Activated T-cell treated with anti-CD3 and anti-CD28 coated beads, Interleukin-2, amount 50 U/mL, for 72 hours (primary cell): Measurements from ENCODE around the gene FAM13A. TPM values are rescaled to one million over a fixed set of nuclear protein-coding genes. Genes with fewer than 3 reads are reported as not detected.
A peak's percentile ranks its signal among the peaks of the same experiment; 100 is the strongest.

Source experiments
- ATAC-seq, 2 donors: fragments of 150-1000 bp; cut with Tn5 transposase; replicated peaks in 1 of 2; 2 replicates each; pipeline ENCODE4 v1.10.0; 2021; ENCODE audit warnings: moderate library complexity in 2 of 2, mild to moderate bottlenecking in 1 of 2
- DNase-seq, 2 donors: peaks; one replicate each; pipeline ENCODE4 v3.0.0; 2021 to 2022; ENCODE audit warnings: mixed read lengths in 1 of 2
- H3K27ac Mint-ChIP-seq: one replicate; pipeline ENCODE4 v1.8.0; 2022; ENCODE audit warnings: mild to moderate bottlenecking, moderate library complexity, mixed read lengths
- H3K27me3 Mint-ChIP-seq: one replicate; pipeline ENCODE4 v1.8.0; 2022; ENCODE audit warnings: low read depth, mixed read lengths
- H3K36me3 Mint-ChIP-seq, 2 donors: one replicate each; pipeline ENCODE4 v1.8.0; 2022; ENCODE audit warnings: mixed read lengths in 2 of 2, mild to moderate bottlenecking in 1 of 2; ENCODE audit not compliant: insufficient read depth in 2 of 2
- H3K4me1 Mint-ChIP-seq: one replicate; pipeline ENCODE4 v1.8.0; 2022; ENCODE audit warnings: low read depth, mixed read lengths
- H3K4me3 Mint-ChIP-seq, 2 donors: one replicate each; pipeline ENCODE4 v1.8.0; 2022; ENCODE audit warnings: mild to moderate bottlenecking in 2 of 2, mixed read lengths in 2 of 2, moderate library complexity in 2 of 2
- H3K9me3 Mint-ChIP-seq, 2 donors: one replicate each; pipeline ENCODE4 v1.8.0; 2022; ENCODE audit warnings: mixed read lengths in 2 of 2
- total RNA-seq, 2 donors: library from RNA; stranded (reverse); gene quantifications; one replicate each; pipeline ENCODE4 v1.2.3, GENCODE V29; 2022

The FAM13A gene
- total RNA-seq, 2 donors from 2014 or later = 4.4 to 5.9 TPM

DNA sequence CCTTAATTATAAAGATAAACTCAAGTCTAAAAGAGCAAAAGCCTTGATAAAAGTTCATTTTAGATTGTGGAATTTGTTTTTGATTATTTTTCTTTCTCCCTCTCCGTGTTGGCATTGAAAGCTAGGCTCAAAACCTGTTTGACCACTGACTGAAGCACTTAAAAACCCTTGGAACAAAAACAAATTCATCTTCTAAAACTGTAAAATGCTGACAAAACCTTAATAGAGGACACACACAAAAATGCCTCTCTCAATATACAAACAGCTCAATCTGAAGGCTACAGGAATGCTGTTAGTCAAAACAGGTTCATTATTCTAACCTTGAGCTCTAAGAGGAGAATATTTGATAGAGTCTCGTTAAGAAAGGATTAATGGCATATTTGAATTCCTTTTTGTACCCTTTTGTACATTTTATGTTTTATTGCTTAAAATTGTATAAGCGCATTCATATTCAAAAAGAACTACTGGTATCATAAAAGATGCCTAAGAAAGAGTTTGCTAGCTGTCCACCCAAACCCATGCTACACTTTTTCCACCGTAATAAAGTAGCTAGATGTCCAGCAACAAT is 285.0 kb downstream of the FAM13A start:
- Mint-ChIP-seq H3K27ac (no peak overlapping the region), H3K9me3 (peaks cover 0 to 3% of the 10 kb centered on the region in 2 donors), H3K4me1 (no peaks in the 10 kb centered on the region), H3K27me3 (no peaks in the 10 kb centered on the region), H3K36me3 (no peaks in the 10 kb centered on the region), H3K4me3 (no peak overlapping the region)
- DNase-seq (no peak), ATAC-seq (no peak)

DNA sequence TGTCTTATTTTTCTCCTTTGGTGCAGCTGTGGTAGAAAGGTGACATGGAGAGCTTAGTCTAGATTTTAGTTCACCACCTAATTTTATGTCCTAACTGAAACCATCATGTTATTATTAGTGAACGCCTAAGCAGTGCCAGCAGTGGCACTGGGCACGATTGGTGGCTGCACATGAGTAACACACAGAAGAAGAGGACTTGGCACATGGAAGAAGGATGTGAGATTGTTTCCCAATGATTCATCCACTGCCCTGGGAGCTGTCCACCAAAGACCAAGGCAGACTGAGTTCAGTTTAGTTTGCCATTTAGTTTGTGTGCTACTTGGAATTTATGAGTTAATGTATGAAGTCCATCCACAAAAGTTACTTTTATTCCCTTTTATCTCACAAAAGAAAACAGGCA is 291.3 kb downstream of the FAM13A start:
- DNase-seq (no peak), ATAC-seq (no peak)
- no peaks in the 10 kb centered on the region for H3K9me3 Mint-ChIP-seq
- no peak overlapping the region for H3K4me3 Mint-ChIP-seq
- no peaks in the 10 kb centered on the region for H3K36me3 Mint-ChIP-seq
- no peaks in the 10 kb centered on the region for H3K4me1 Mint-ChIP-seq
- no peaks in the 10 kb centered on the region for H3K27me3 Mint-ChIP-seq
- no peak overlapping the region for H3K27ac Mint-ChIP-seq

DNA sequence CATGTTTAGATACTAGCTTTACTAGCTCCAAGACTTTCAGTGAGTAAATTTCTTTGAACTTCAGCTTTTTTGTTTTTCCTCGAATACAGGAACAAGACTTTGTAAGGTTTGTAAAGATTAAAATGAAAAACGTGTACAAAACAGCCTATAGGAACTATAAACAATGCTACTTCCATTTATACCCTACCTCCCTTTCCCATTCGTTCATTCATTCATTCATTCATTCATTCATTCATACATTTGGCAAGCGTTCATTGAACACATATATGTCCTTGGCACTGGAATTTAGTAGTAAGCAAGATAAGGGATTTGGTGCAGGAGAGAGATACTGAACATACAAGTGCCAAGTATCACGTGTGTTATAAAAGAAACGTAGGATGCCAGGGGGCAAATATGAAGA is 293.9 kb downstream of the FAM13A start:
- Mint-ChIP-seq H3K27me3 (no peaks in the 10 kb centered on the region), H3K4me1 (no peaks in the 10 kb centered on the region), H3K27ac (no peak overlapping the region), H3K4me3 (no peak overlapping the region), H3K36me3 (no peaks in the 10 kb centered on the region), H3K9me3 (no peaks in the 10 kb centered on the region)
- DNase-seq (no peak), ATAC-seq (no peak)

DNA sequence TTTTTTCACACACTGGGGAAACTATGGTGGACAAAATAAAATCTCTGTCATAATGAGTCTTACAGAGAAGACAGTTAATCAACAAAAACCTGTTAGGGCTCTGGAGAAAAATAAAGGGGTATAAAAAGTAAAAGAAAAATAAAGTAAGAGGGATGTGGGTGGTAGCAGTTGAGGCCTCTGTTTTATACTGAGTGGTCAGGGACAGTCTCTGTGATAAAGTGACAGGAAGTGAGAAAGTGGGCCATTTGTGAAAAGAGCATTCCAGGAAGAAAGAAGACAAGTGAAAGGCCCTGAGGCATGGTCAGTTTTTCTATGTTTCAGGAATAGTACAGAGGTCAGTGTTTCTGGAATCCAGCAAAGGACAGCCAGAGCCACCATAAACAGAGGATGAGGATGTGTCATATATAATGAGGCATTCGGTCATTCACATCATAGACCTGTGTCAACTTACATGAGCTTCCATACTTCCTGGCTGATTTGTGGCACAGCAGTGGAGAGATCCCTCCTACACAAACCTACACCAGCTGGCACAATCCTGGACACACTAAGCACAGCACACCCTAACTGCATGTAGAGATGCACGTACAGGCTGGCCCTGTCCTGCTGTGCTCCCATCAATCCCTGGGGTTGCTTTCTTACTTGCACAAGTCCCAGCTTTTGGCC is 295.0 kb downstream of the FAM13A start:
- DNase-seq = no peak
- peak overlapping the region; percentile 18 for H3K27ac Mint-ChIP-seq
- no peaks in the 10 kb centered on the region for H3K9me3 Mint-ChIP-seq
- H3K36me3 Mint-ChIP-seq = no peaks in the 10 kb centered on the region
- no peak overlapping the region for H3K4me3 Mint-ChIP-seq
- ATAC-seq = no peak
- no peaks in the 10 kb centered on the region for H3K27me3 Mint-ChIP-seq
- H3K4me1 Mint-ChIP-seq = no peaks in the 10 kb centered on the region

DNA sequence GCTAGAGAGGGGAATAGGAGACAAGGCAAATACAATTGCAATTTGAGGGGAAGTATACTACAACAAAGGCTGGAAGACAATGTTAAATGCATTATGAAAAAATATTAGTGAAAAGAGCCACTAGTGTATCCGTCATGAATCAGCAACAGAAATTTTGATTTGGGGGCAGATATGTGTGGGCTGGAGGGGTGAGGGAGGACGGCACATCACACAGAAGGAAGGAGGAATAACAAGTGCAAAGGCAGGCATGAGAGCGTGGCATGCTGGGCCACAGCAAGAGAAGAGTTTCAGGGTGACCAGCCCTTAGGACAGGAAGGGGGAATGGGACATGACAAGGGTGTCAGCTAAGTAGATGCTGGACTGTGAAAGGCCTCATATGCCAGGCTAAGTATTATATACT is 295.6 kb downstream of the FAM13A start:
- no peaks in the 10 kb centered on the region for H3K36me3 Mint-ChIP-seq
- no peaks in the 10 kb centered on the region for H3K4me1 Mint-ChIP-seq
- ATAC-seq (no peak), DNase-seq (no peak)
- no peak overlapping the region for H3K4me3 Mint-ChIP-seq
- no peaks in the 10 kb centered on the region for H3K27me3 Mint-ChIP-seq
- H3K9me3 Mint-ChIP-seq = no peaks in the 10 kb centered on the region
- H3K27ac Mint-ChIP-seq = no peak overlapping the region

DNA sequence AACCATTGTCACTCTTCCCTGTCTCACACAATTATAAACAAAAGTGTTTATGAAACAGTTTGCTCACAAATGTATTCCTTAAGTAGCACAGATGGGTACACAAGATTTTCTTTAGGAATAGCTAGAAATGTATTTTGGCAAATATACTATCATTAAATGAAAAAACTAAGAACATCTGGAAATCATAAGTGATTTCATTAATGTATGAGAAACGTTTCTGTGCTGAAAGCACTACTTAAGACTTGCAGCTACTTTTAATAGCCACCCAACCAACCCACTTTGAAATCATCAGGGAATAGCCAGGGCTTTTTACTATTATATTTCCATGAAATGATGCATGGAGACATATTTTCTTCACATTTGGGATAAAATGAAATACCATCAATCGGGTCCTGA is 297.1 kb downstream of the FAM13A start:
- no peak for ATAC-seq
- Mint-ChIP-seq H3K4me1 (no peaks in the 10 kb centered on the region), H3K4me3 (no peak overlapping the region), H3K36me3 (no peaks in the 10 kb centered on the region), H3K27ac (no peak overlapping the region), H3K9me3 (no peaks in the 10 kb centered on the region), H3K27me3 (no peaks in the 10 kb centered on the region)
- no peak for DNase-seq

DNA sequence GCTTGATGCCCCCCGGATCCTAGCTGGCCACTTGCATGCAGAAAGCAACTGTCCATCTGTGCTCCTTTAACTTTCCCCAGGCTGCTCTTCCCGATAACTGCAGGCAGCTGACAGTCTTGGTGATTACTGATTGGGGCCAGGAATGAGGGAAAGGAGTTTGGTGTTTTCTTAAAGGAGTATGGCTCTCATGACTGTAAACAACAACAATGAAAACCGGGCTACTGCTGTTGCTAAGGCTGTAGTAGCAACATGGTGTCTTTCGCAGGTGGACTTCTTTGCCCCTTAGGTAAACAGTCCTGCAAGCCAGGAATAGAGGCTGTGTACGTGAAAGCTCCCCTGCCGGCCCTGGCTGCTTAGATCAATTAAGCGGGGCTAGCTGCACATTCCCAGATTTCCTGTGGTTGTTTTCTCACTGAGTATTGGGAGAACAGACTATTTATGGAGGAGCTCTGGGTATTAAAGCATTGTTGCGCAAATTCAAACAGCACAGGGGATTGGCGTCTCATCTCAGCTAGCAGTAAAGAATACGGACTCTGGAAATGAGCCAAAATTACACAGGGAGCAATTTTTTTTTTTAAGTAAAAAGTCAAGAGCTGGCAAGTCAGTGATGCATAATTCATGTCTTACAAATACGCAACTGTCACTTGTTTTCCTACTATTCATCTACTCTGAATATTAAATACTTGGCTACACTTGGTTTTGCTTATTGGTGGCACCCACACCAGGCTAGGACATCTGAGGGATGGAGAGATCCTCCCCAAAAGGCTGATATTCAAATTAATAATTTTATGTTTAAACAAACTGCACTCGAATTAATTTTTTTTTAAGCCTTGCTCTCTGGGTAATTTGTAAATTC is 297.7 kb downstream of the FAM13A start:
- no peaks in the 10 kb centered on the region for H3K27me3 Mint-ChIP-seq
- H3K9me3 Mint-ChIP-seq = no peaks in the 10 kb centered on the region
- no peak overlapping the region for H3K27ac Mint-ChIP-seq
- ATAC-seq (no peak), DNase-seq (no peak)
- H3K4me3 Mint-ChIP-seq = no peak overlapping the region
- H3K4me1 Mint-ChIP-seq = no peaks in the 10 kb centered on the region
- no peaks in the 10 kb centered on the region for H3K36me3 Mint-ChIP-seq

DNA sequence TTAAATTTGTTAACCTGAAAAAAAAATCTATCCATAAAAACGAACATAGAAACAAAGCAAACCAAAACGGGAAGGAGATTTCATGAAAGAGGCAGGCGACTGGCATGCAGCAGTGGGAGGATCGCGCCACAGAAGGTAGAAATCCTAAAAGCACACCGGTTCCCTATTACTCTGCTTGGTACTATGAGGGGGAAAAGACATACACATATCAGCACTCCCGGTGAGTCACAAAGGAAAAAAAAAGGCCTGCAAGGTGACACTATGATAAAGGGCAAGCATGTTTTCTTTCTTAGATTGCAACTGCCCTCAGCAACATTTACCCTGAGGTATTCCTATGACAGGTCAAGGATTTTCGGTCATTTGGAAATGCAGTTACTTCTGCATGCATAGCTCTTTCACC is 298.7 kb downstream of the FAM13A start:
- ATAC-seq = no peak

DNA sequence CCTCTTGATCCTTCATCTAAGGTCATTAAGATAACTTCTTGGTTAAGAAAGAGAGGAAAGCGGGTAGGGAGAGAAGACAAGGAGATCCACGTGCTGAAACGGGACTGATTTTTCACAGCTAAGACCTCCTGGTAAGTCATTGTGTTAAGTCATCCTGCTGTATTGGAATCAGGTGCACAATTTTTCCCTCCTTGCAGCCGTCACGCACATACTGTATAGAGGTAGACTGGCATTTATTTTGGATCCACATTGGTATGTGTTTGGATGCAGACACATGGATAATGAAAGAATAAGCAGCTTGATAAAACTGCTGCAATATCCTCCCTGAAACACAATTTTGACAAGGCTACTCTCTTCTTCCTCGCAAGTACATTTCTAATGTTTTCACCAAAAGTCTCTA is 299.2 kb downstream of the FAM13A start:
- Mint-ChIP-seq H3K4me3 (no peak overlapping the region), H3K36me3 (no peaks in the 10 kb centered on the region), H3K4me1 (no peaks in the 10 kb centered on the region), H3K27ac (no peak overlapping the region), H3K27me3 (no peaks in the 10 kb centered on the region), H3K9me3 (no peaks in the 10 kb centered on the region)
- ATAC-seq = no peak
- DNase-seq = no peak

More for the DNA sequence above, 298.7 kb downstream of the FAM13A start:
- H3K27me3 Mint-ChIP-seq = no peaks in the 10 kb centered on the region
- DNase-seq = no peak
- no peaks in the 10 kb centered on the region for H3K4me1 Mint-ChIP-seq
- no peaks in the 10 kb centered on the region for H3K36me3 Mint-ChIP-seq
- H3K4me3 Mint-ChIP-seq = no peak overlapping the region
- H3K27ac Mint-ChIP-seq = no peak overlapping the region
- no peaks in the 10 kb centered on the region for H3K9me3 Mint-ChIP-seq

DNA sequence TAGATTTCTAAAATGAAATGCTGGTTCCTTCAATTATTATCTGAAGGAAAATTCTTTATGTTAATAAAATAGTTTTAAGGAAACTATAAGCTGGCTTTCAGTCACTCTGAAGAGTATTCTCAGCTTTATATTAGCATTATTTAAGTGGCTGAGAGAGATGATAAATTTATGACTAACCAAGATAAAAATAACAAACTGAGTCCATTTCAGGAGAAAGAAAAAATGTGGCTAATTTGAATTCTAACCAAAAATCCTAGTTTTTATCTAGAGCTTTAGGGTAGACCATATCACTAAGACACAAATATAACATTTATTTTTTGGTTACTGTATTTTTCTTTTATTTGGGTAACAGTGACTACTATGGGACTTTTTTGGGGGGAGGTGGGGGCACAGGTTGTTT is 299.9 kb downstream of the FAM13A start:
- ATAC-seq (no peak), DNase-seq (no peak)
- Mint-ChIP-seq H3K36me3 (no peaks in the 10 kb centered on the region), H3K27ac (no peak overlapping the region), H3K9me3 (no peaks in the 10 kb centered on the region), H3K4me3 (no peak overlapping the region), H3K27me3 (no peaks in the 10 kb centered on the region), H3K4me1 (no peaks in the 10 kb centered on the region)

DNA sequence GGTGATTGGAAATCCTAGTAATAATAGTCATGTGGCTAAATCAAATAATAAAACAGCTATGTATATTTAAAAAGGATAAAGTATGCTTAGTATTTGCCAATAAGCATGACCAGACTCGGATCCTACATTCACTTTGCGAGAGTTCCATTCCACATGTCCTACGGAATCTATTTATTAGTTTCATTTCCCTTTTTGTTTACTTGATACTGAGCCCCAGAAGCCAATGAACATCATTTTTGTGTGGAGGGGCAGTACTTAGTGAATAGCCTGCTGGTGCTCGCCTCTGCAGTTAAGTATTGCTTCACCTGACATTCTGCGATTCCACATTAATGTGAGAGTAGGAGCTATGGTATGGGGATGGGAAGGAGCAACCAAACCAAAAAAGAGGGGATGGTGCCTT is 300.8 kb downstream of the FAM13A start:
- H3K9me3 Mint-ChIP-seq = no peaks in the 10 kb centered on the region
- no peaks in the 10 kb centered on the region for H3K27me3 Mint-ChIP-seq
- no peaks in the 10 kb centered on the region for H3K36me3 Mint-ChIP-seq
- ATAC-seq (no peak), DNase-seq (no peak)
- no peak overlapping the region for H3K27ac Mint-ChIP-seq
- no peak overlapping the region for H3K4me3 Mint-ChIP-seq
- no peaks in the 10 kb centered on the region for H3K4me1 Mint-ChIP-seq

DNA sequence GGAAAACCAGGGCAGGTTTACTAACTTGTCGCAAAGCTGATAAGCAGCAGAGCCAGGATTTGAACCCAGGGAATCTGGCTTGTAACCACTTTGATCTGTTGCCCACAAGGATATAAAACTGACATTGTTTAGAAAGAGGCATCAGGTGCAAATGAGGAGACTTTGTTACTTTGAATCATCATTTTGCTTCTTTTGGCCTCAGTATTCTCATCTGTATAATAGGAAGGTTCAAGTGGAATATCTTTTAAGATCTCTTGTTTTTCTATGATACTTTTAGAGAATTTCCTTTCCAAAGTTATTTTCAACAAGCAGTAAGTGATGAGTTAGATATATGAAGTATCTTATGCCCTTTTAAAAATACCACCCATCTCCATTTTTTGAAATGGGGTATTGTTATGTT is 301.5 kb downstream of the FAM13A start:
- Mint-ChIP-seq H3K36me3 (no peaks in the 10 kb centered on the region), H3K27me3 (no peaks in the 10 kb centered on the region), H3K27ac (no peak overlapping the region), H3K4me1 (no peaks in the 10 kb centered on the region), H3K9me3 (no peaks in the 10 kb centered on the region), H3K4me3 (no peak overlapping the region)
- DNase-seq (no peak), ATAC-seq (no peak)

DNA sequence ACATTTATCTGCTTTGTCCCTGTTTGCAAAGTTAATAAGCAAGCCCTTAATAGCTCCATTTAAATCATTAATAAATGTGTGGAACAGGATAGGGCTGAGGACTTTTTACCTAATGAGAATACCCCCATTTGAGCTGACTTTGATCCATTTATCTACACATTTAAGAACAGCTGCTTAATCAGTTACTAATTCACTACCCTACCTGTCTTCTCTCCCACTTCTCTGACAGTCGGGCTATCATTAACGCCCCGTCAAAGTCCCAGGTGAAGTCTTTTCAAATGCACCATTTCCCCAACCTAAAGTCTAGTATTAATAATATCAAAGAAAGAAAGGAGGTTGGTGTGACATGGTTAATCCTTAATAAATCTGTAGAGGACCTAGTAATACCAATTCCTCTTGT is 302.2 kb downstream of the FAM13A start:
- Mint-ChIP-seq H3K36me3 (no peaks in the 10 kb centered on the region), H3K4me3 (no peak overlapping the region), H3K4me1 (no peaks in the 10 kb centered on the region), H3K27me3 (no peaks in the 10 kb centered on the region), H3K9me3 (no peaks in the 10 kb centered on the region), H3K27ac (no peak overlapping the region)
- DNase-seq (no peak), ATAC-seq (no peak)
